ENCODE results near the gene RFK.
"Not testable (repeated sequence)": the region's sequence is repeated elsewhere in the genome, so short reads cannot be mapped to it uniquely, and the experiment has no call there.

RFK gene

GRCh38 chr9:76394195-76394959, at the start of gene RFK:
TSS of gene RFK (minus strand) at chr9:76394426. CDS start at chr9:76394171, 255 bp downstream.
- peak; percentile 85 to 88 for DNase-seq

GRCh38 chr9:76443887-76444286, 49.7 kb upstream of the RFK start:
- DNase-seq, result no peak

DNA sequence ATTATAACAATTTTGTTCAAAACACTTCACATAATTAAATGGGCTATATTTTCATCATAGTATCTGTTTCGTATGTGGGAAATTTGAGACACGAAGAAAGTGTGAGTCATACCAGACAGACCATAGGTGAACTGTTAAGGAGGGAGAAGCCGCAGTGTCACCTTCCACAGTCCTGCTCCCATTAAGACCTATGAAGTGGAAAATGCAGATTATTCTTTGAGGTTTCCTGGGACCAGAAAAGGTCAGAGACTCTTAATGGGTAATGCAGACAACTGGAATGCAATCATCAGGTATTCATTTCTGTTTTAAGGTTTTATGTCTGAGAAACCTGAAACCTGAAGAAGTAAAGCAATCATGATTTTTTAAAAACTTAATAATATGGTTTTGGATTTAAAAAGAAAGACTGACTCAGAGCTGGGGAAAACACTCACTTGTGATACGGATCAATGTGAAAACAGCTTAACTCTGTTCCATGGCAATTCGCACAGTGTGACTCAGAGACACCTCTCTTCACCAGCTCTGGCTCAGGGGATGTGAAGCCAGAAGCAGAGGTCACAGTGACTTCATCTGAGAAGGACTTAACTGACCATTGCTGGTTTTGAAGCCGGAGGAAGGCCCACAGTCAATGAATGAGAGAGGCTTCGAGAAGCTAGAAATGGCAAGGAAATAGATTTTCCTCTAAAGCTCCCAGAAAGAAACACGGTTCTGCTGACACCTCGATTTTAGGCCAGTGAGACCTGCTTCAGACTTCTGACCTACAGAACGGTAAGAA, 47.5 kb upstream of the RFK start:
- DNase-seq, result no peak

- no peak for DNase-seq
These were observed 44.8 kb upstream of the RFK start for GRCh38 chr9:76438841-76439588.

GRCh38 chr9:76437017-76437699, 42.9 kb upstream of the RFK start:
- DNase-seq, result not testable (repeated sequence)

GRCh38 chr9:76434897-76435296, 40.7 kb upstream of the RFK start:
- not testable (repeated sequence) for DNase-seq

DNA sequence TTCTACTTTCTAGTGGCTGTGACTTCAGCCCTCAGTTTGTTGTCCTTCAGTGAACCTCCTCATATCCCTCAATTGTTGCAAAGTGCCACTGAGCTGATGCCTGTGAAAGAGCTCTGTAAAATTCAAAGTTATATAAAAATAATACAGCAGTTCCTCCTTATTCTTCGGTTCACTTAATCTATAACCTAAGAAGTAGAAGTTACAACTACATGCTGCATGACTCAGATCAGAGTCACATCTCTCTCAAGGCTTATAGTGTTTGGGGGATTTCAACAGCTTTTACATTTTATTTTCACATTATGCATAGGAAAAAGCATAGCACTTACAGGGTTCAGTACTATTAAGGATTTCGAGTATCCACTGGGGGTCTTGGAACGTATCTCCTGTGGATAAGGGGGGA, 39.6 kb upstream of the RFK start:
- no peak for DNase-seq

- DNase-seq, result no peak
These were observed 39.2 kb upstream of the RFK start for GRCh38 chr9:76433406-76433805.

GRCh38 chr9:76431601-76432000, 37.4 kb upstream of the RFK start:
- no peak for DNase-seq

DNA sequence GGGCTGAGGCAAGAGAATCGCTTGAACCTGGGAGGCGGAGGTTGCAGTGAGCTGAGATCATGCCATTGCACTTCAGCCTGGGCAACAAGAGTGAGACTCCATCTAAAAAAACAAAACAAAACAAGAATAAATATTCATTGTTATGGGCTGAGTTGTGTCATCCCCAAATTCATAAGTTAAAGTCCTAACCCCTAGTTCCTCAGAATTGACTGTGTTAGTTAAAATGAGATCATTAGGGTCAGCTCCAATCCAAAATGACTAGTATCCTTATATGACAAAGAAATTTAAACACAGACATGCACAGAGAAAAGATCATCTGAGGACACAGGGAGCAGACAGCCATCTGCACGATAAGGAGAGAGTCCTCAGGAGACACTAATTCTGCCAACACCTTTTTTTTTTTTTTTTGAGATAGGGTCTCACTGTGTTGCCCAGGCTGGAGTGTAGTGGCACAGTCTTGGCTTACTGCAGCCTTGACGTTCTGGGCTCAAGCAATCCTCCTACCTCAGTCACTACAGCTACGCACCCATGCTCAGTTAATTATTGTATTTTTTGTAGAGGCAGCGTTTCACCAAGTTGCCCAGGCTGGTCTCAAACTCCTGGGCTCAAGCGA, 32.7 kb upstream of the RFK start:
- DNase-seq, result no peak

DNA sequence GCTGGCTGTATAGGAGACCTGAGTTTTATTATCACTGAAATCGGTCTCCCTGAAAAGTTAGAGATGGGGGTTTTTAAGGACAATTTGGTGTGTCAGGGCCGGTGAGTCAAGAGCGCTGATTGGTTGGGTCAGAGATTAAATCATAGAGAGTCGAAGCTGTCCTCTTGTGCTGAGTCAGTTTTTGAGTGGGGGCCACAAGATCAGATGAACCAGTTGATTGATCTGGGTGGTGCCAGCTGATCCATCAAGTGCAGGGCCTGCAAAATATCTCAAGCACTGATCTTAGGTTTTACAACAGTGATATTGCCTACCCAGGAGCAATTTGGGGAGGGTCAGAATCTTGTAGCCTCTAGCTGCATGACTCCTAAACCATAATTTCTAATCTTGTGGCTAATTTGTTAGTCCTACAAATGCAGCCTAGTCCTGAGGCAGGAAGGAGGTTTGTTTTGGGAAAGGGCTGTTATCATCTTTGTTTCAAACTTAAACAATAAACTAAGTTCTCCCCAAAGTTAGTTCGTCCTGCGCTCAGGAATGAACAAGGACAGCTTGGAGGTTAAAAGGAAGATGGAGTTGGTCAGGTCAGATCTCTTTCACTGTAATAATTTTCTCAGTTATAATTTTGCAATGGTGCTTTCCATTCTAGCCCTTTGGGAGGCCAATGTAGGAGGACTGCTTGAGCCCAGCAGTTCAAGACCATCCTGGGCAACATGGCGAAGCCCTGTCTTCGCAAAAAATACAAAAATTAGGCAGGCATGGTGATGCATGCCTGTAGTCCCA, 31.6 kb upstream of the RFK start:
- no peak for DNase-seq

DNA sequence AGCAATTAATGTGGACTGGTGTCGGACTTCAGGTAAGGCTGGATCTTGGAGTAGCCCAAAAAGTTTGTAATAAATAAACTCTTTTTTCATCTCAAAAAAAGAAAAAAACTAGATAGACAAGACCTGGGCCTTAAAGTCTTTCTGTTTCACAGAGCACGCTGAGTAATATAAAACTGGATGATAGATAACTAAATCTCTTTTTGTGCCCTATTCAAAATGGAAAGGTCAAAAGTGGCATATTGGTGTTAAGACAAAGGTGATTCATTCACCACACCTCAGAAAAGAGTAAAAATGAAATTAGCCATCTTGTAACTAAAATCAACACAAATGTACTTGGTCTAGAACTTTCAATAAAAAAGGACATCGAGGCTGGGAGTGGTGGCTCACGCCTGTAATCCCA, 30.3 kb upstream of the RFK start:
- no peak for DNase-seq

DNA sequence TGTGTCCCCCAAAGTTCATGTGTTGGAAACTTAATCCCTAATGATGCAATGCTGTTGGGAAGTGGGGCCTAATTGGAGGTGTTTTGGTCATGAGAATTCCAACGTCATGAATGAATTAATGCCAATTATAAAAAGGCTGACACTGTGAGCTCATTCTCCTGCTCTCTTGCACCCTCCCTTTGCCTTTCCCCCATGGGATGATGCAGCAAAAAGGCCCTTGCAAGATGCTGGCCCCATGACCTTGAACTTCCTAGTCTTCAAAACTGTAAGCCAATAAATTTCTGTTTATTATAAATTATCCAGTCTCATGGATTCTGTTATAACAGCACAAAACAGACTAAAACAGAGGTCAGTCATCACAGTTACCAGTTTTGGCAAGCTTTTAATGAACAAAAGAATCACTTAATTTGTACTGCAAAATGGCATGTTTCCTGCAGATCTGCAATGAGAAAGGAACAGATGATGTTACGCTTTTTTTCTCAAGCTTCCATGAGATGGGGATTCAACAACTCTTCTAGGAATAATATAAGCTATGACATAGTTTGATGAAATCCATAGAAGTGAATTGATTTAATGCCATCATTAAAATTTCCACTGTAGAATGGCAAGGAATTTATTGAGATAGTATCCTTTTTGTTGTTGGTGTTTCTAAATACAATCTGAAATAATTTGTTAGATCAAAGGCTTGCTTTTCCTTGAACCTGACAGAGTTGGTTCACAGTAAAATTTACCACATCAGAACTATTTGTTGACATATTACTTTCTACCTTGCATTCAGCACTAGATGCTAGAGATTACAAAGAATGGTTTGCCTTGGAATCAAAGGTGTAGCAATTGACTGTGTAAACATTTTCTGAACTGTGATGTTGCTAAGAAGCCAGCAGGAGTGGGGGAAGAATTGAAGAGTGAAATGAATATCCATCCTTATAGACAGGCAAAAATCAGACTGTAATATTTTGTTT, 29.3 kb upstream of the RFK start:
- no peak for DNase-seq

DNA sequence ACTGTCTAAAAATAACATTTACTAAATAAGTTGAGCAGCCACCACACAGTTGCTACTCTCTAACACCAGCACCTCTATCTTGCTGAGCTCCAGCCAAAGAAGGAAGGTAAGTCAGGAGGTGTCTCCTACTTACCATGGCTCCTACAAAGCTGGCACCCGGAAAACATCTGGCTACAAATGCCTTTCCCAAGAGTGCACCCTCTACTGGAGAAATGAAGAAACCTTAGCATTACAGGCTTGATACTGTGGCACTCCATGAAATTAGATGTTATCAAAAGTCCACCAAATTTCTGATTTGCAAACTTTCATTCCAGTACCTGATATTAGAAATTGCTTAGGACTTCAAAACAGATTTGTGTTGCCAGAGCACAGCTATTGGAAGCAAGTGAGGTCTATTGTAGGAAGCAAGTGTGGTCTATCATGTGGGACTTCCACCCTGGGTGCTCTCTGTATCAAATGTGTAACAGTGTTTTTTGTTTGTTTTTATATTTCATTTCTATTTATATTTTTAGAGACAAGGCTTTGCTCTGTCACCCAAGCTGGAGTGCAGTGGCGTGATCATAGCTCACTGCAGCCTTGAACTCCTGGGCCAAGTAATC, 25.7 kb upstream of the RFK start:
- peak in 1 of 2 experiments; percentile 16 for DNase-seq

GRCh38 chr9:76417394-76417793, 23.2 kb upstream of the RFK start:
- DNase-seq, result no peak

- no peak for DNase-seq
These were observed 21.5 kb upstream of the RFK start for GRCh38 chr9:76415731-76416130.

GRCh38 chr9:76415154-76415553, 20.9 kb upstream of the RFK start:
- no peak for DNase-seq

DNA sequence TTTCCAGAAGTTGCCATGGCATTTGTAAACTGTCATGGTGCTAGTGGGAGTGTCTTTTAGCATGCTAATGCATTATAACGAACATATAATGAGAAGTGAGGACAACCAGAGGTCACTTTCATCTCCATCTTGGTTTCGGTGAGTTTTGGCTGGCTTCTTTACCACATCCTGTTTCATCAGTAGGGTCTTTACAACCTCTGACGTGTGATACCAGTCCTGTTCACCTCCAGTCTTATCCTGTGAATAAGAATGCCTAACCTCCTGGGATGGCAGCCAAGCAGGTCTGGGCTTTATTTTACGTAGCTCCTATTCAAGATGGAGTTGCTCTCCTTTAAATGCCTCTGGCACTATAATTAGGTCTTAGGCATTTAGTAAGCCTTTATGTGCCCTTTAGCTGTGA, 20.4 kb upstream of the RFK start:
- DNase-seq, result no peak

DNA sequence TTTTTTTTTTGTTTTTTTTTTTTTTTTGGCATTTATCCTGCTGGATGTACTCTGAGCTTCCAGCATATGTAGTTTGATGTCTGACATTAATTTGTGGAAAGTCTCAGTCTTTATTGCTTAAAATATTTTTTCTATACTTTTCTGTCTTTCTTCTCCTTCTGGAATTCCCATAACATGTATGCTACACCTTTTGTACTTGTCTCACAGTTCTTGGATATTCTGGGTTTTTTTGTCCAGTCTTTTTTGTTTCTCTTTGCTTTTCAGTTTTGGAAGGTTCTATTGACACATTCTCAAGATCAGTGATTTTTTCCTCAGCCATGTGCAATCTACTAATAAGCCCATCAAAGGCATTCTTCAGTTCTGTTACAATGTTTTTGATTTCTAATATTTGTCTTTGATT, 19.4 kb upstream of the RFK start:
- DNase-seq, result no peak

GRCh38 chr9:76412638-76413037, 18.4 kb upstream of the RFK start:
- DNase-seq, result no peak
